Mesothelial cell of epicardium (in vitro differentiated cells): ENCODE measurements around the gene FRMD6. TPM values are rescaled to one million over a fixed set of nuclear protein-coding genes. Genes with fewer than 3 reads are reported as not detected.
A peak's percentile ranks its signal among the peaks of the same experiment; 100 is the strongest.

Experiments used
- DNase-seq, 2 experiments: peaks; one replicate each; pipeline ENCODE4 v3.0.0; 2021; ENCODE audit warnings: low spot score in 2 of 2; ENCODE audit not compliant: unreplicated experiment in 2 of 2
- H3K27ac Mint-ChIP-seq: 2 replicates; pipeline ENCODE4 v1.8.0; 2021; ENCODE audit warnings: mixed read lengths
- H3K27me3 Mint-ChIP-seq: 2 replicates; pipeline ENCODE4 v1.8.0; 2021; ENCODE audit warnings: low read depth, mixed read lengths
- H3K36me3 Mint-ChIP-seq: 2 replicates; pipeline ENCODE4 v1.8.0; 2021; ENCODE audit warnings: mixed read lengths
- H3K4me1 Mint-ChIP-seq: 2 replicates; pipeline ENCODE4 v1.8.0; 2021; ENCODE audit warnings: mixed read lengths
- H3K4me3 Mint-ChIP-seq: 2 replicates; pipeline ENCODE4 v1.8.0; 2021; ENCODE audit warnings: mild to moderate bottlenecking, moderate library complexity, mixed read lengths
- H3K9me3 Mint-ChIP-seq: 2 replicates; pipeline ENCODE4 v1.8.0; 2021; ENCODE audit warnings: mixed read lengths
- total RNA-seq: library from RNA; stranded (reverse); gene quantifications from 3 replicates; pipeline ENCODE4 v1.2.1, GENCODE V29; 2021
- TF ChIP-seq, protein P1 (sequence below): fragments of 200-600 bp; sonication (generic); IDR thresholded peaks from one replicate; pipeline ENCODE4 v1.5.0; 2021; ENCODE audit warnings: antibody characterized with exemption; ENCODE audit not compliant: unreplicated experiment

The FRMD6 gene
- total RNA-seq, 1 donor from 2014 or later: 51.8 TPM

- no peaks in the 10 kb centered on the region for H3K36me3 Mint-ChIP-seq
- H3K4me1 Mint-ChIP-seq: peaks cover 25% of the 10 kb centered on the region
- peak overlapping the region; percentile 22 for H3K4me3 Mint-ChIP-seq
- TF ChIP-seq, protein P1, sequence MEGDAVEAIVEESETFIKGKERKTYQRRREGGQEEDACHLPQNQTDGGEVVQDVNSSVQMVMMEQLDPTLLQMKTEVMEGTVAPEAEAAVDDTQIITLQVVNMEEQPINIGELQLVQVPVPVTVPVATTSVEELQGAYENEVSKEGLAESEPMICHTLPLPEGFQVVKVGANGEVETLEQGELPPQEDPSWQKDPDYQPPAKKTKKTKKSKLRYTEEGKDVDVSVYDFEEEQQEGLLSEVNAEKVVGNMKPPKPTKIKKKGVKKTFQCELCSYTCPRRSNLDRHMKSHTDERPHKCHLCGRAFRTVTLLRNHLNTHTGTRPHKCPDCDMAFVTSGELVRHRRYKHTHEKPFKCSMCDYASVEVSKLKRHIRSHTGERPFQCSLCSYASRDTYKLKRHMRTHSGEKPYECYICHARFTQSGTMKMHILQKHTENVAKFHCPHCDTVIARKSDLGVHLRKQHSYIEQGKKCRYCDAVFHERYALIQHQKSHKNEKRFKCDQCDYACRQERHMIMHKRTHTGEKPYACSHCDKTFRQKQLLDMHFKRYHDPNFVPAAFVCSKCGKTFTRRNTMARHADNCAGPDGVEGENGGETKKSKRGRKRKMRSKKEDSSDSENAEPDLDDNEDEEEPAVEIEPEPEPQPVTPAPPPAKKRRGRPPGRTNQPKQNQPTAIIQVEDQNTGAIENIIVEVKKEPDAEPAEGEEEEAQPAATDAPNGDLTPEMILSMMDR: no peak
- DNase-seq: no peak
- no peaks in the 10 kb centered on the region for H3K9me3 Mint-ChIP-seq
- H3K27ac Mint-ChIP-seq: peak overlapping the region; percentile 87
- no peaks in the 10 kb centered on the region for H3K27me3 Mint-ChIP-seq
Observed at GRCh38 chr14:51607711-51608110, 44.0 kb upstream of the FRMD6 start.

GRCh38 chr14:51609251-51609954, 42.3 kb upstream of the FRMD6 start:
- TF ChIP-seq, protein P1: no peak
- no peaks in the 10 kb centered on the region for H3K36me3 Mint-ChIP-seq
- DNase-seq: no peak
- H3K4me1 Mint-ChIP-seq: peaks cover 31% of the 10 kb centered on the region
- H3K27ac Mint-ChIP-seq: peak overlapping the region; percentile 3
- H3K9me3 Mint-ChIP-seq: no peaks in the 10 kb centered on the region
- no peak overlapping the region for H3K4me3 Mint-ChIP-seq
- H3K27me3 Mint-ChIP-seq: no peaks in the 10 kb centered on the region

DNA sequence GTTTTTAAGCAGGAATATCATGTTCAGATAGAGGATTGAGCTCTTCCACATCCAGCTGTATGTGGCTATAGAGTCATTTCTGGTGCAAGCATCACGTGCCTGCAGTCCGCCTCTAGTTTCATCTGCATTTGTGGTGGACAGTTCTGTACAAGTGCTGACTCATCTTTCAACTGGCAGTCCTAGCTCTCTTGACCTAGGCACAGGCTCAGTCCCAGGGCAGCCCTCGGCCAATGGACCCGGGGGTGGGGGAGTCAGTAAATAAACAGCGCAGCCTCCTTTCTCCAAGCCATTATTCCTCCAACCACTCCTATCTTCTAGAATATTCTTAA, 41.8 kb upstream of the FRMD6 start:
- Mint-ChIP-seq H3K4me1 (peaks cover 36% of the 10 kb centered on the region), H3K9me3 (no peaks in the 10 kb centered on the region), H3K4me3 (no peak overlapping the region), H3K27ac (no peak overlapping the region), H3K36me3 (no peaks in the 10 kb centered on the region), H3K27me3 (no peaks in the 10 kb centered on the region)
- no peak for DNase-seq
- TF ChIP-seq, protein P1: no peak

- Mint-ChIP-seq H3K27ac (no peak overlapping the region), H3K4me3 (no peak overlapping the region), H3K9me3 (no peaks in the 10 kb centered on the region), H3K27me3 (no peaks in the 10 kb centered on the region), H3K4me1 (peaks cover 44% of the 10 kb centered on the region), H3K36me3 (no peaks in the 10 kb centered on the region)
- no peak for DNase-seq
- TF ChIP-seq, protein P1: no peak
Observed at GRCh38 chr14:51610771-51611170, 40.9 kb upstream of the FRMD6 start.

DNA sequence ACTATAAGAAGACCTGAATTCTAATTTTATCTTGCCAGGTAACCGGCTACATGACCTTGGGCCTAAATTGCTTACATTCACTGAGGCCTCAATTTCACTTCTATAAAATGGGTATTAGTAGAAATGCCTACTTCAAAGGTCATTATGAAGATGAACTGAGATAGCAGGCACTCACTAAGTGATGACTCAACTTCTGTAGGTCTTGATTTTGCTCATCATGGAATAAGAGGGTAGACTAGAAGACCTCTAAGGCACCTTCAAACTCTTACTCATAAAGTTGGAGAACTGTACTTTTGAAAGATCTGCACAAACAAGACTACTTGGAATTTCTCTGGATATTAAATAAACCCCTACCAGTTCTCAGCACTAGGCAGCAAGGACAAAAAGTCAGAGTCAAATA, 39.3 kb upstream of the FRMD6 start:
- Mint-ChIP-seq H3K36me3 (no peaks in the 10 kb centered on the region), H3K27ac (no peak overlapping the region), H3K27me3 (no peaks in the 10 kb centered on the region), H3K4me3 (no peak overlapping the region), H3K9me3 (no peaks in the 10 kb centered on the region), H3K4me1 (peaks cover 58% of the 10 kb centered on the region)
- DNase-seq: no peak
- TF ChIP-seq, protein P1: no peak

GRCh38 chr14:51613416-51613815, 38.3 kb upstream of the FRMD6 start:
- DNase-seq: no peak
- H3K27ac Mint-ChIP-seq: no peak overlapping the region
- H3K4me1 Mint-ChIP-seq: peaks cover 53% of the 10 kb centered on the region
- no peak overlapping the region for H3K4me3 Mint-ChIP-seq
- H3K9me3 Mint-ChIP-seq: no peaks in the 10 kb centered on the region
- no peaks in the 10 kb centered on the region for H3K27me3 Mint-ChIP-seq
- TF ChIP-seq, protein P1: no peak
- H3K36me3 Mint-ChIP-seq: no peaks in the 10 kb centered on the region
